ENCODE data around the gene FFAR3. TPM values are rescaled to one million over a fixed set of nuclear protein-coding genes. Genes with fewer than 3 reads are reported as not detected.
"Not testable (repeated sequence)": the region's sequence is repeated elsewhere in the genome, so short reads cannot be mapped to it uniquely, and the experiment has no call there.

Gene FFAR3
- total RNA-seq, 5 donors from 2014 or later (not counting 1 experiment from before 2014, with no cell fraction given) = 0.47 TPM; not detected in 4

GRCh38 chr19:35352448-35353304 lies 5.6 kb upstream of the FFAR3 start:
- ATAC-seq (replicated peaks in 1 of 4) = peak; percentile 79 to 86 (median 81)
- H3K9me3 ChIP-seq = no peaks in the 10 kb centered on the region
- Mint-ChIP-seq H3K36me3 (no peaks in the 10 kb centered on the region), H3K27me3 (peaks cover 0 to 9% of the 10 kb centered on the region in 2 donors), H3K4me1 (peaks cover 11 to 20% (median 13%) of the 10 kb centered on the region in 3 donors), H3K4me3 (no peak overlapping the region), H3K9me3 (no peaks in the 10 kb centered on the region), H3K27ac (no peak overlapping the region)
- POLR2A ChIA-PET = no interaction called here
- H3K4me1 ChIP-seq (ENCODE audit: control insufficient read depth in 1 of 2, extremely low read depth in 1 of 2, insufficient read depth in 2 of 2, low read length in 2 of 2) = peaks cover 1 to 15% of the 10 kb centered on the region in 2 experiments
- peaks cover 0 to 15% of the 10 kb centered on the region in 2 experiments for H3K27me3 ChIP-seq (replicated peaks in 1 of 2; ENCODE audit: control insufficient read depth in 2 of 2, extremely low read depth in 1 of 2, insufficient read depth in 2 of 2, low read length in 1 of 2)
- CTCF ChIA-PET = interaction anchor here (0.7 to 2.6 kb wide), 10 partner anchors 20 to 143 kb away, joined by 3 to 21 read pairs (median 6); no protein-coding TSS in a partner anchor
- no peak overlapping the region for H3K4me3 ChIP-seq (ENCODE audit: control insufficient read depth in 1 of 2, extremely low read depth in 1 of 2, low read length in 1 of 2)
- DNase-seq = peak; percentile 34 to 87 (median 56)
- H3K27ac ChIP-seq (ENCODE audit: low read length) = no peak overlapping the region
- H3K36me3 ChIP-seq (ENCODE audit: control insufficient read depth in 2 of 2, extremely low read depth in 1 of 2, insufficient read depth in 1 of 2, low read length in 1 of 2) = no peaks in the 10 kb centered on the region
- WGBS (ENCODE audit: insufficient coverage) = 43% methylated on average over 20 of the region's 32 CpGs

- ATAC-seq (replicated peaks in 1 of 4) (no peak), DNase-seq (peak in 5 of 35 experiments; percentile 15 to 39 (median 22))
- ChIA-PET POLR2A (no interaction called here), CTCF (interaction anchor here (0.5 to 2.6 kb wide), 12 partner anchors 110 to 1281 kb away, joined by 3 to 21 read pairs (median 5); no protein-coding TSS in a partner anchor)
- H3K4me3 ChIP-seq (ENCODE audit: control insufficient read depth in 1 of 2, extremely low read depth in 1 of 2, low read length in 1 of 2) = no peak overlapping the region
- no peaks in the 10 kb centered on the region for H3K9me3 Mint-ChIP-seq
- peaks cover 14 to 21% (median 15%) of the 10 kb centered on the region in 3 donors for H3K4me1 Mint-ChIP-seq
- H3K36me3 Mint-ChIP-seq = no peaks in the 10 kb centered on the region
- no peak overlapping the region for H3K27ac Mint-ChIP-seq
- H3K9me3 ChIP-seq = no peaks in the 10 kb centered on the region
- H3K4me1 ChIP-seq (ENCODE audit: control insufficient read depth in 1 of 2, extremely low read depth in 1 of 2, insufficient read depth in 2 of 2, low read length in 2 of 2) = peaks cover 0 to 13% of the 10 kb centered on the region in 2 experiments
- no CpG with 5 or more reads among the region's 9 CpGs for WGBS (ENCODE audit: insufficient coverage)
- no peaks in the 10 kb centered on the region for H3K36me3 ChIP-seq (ENCODE audit: control insufficient read depth in 2 of 2, extremely low read depth in 1 of 2, insufficient read depth in 1 of 2, low read length in 1 of 2)
- H3K27me3 Mint-ChIP-seq = peaks cover 0 to 9% of the 10 kb centered on the region in 2 donors
- H3K4me3 Mint-ChIP-seq = no peak overlapping the region
- H3K27me3 ChIP-seq (replicated peaks in 1 of 2; ENCODE audit: control insufficient read depth in 2 of 2, extremely low read depth in 1 of 2, insufficient read depth in 2 of 2, low read length in 1 of 2) = peaks cover 0 to 18% of the 10 kb centered on the region in 2 experiments
- no peak overlapping the region for H3K27ac ChIP-seq (ENCODE audit: low read length)
Observed at GRCh38 chr19:35353635-35354034, 4.6 kb upstream of the FFAR3 start.

GRCh38 chr19:35354898-35355297 lies 3.4 kb upstream of the FFAR3 start:
- peaks cover 0 to 8% of the 10 kb centered on the region in 2 experiments for H3K27me3 ChIP-seq (replicated peaks in 1 of 2; ENCODE audit: control insufficient read depth in 2 of 2, extremely low read depth in 1 of 2, insufficient read depth in 2 of 2, low read length in 1 of 2)
- DNase-seq (no peak), ATAC-seq (replicated peaks in 1 of 4) (no peak)
- no peaks in the 10 kb centered on the region for H3K36me3 ChIP-seq (ENCODE audit: control insufficient read depth in 2 of 2, extremely low read depth in 1 of 2, insufficient read depth in 1 of 2, low read length in 1 of 2)
- Mint-ChIP-seq H3K4me1 (peaks cover 14 to 15% (median 14%) of the 10 kb centered on the region in 3 donors), H3K27me3 (peaks cover 0 to 7% of the 10 kb centered on the region in 2 donors), H3K4me3 (no peak overlapping the region), H3K9me3 (no peaks in the 10 kb centered on the region), H3K27ac (no peak overlapping the region), H3K36me3 (no peaks in the 10 kb centered on the region)
- H3K9me3 ChIP-seq = no peaks in the 10 kb centered on the region
- ChIA-PET CTCF (interaction anchor here in 1 of 2 donors (0.6 to 2.6 kb wide), 2 partner anchors 9 to 114 kb away, joined by 4 to 21 read pairs; no protein-coding TSS in a partner anchor), POLR2A (no interaction called here)
- WGBS (ENCODE audit: insufficient coverage) = 68% methylated on average over 6 of the region's 8 CpGs
- no peak overlapping the region for H3K4me3 ChIP-seq (ENCODE audit: control insufficient read depth in 1 of 2, extremely low read depth in 1 of 2, low read length in 1 of 2)
- peaks cover 0 to 13% of the 10 kb centered on the region in 2 experiments for H3K4me1 ChIP-seq (ENCODE audit: control insufficient read depth in 1 of 2, extremely low read depth in 1 of 2, insufficient read depth in 2 of 2, low read length in 2 of 2)
- H3K27ac ChIP-seq (ENCODE audit: low read length) = no peak overlapping the region

GRCh38 chr19:35355791-35356460 lies 2.3 kb upstream of the FFAR3 start:
- no peak overlapping the region for H3K4me3 ChIP-seq (ENCODE audit: control insufficient read depth in 1 of 2, extremely low read depth in 1 of 2, low read length in 1 of 2)
- Mint-ChIP-seq H3K9me3 (no peaks in the 10 kb centered on the region), H3K4me1 (peaks cover 14 to 15% (median 14%) of the 10 kb centered on the region in 3 donors), H3K36me3 (no peaks in the 10 kb centered on the region), H3K27me3 (peaks cover 0 to 8% of the 10 kb centered on the region in 2 donors), H3K27ac (no peak overlapping the region), H3K4me3 (no peak overlapping the region)
- peaks cover 0 to 13% of the 10 kb centered on the region in 2 experiments for H3K4me1 ChIP-seq (ENCODE audit: control insufficient read depth in 1 of 2, extremely low read depth in 1 of 2, insufficient read depth in 2 of 2, low read length in 2 of 2)
- no peak for ATAC-seq (replicated peaks in 1 of 4)
- WGBS (ENCODE audit: insufficient coverage) = 83% methylated on average over 3 of the region's 6 CpGs
- no peaks in the 10 kb centered on the region for H3K36me3 ChIP-seq (ENCODE audit: control insufficient read depth in 2 of 2, extremely low read depth in 1 of 2, insufficient read depth in 1 of 2, low read length in 1 of 2)
- no peak for DNase-seq
- H3K27ac ChIP-seq (ENCODE audit: low read length) = no peak overlapping the region
- ChIA-PET CTCF (interaction anchor here in 1 of 2 donors (0.6 to 0.7 kb wide), 2 partner anchors 23 to 41 kb away, joined by 3 to 4 read pairs; no protein-coding TSS in a partner anchor), POLR2A (no interaction called here)
- peaks cover 0 to 7% of the 10 kb centered on the region in 2 experiments for H3K27me3 ChIP-seq (replicated peaks in 1 of 2; ENCODE audit: control insufficient read depth in 2 of 2, extremely low read depth in 1 of 2, insufficient read depth in 2 of 2, low read length in 1 of 2)
- no peaks in the 10 kb centered on the region for H3K9me3 ChIP-seq

GRCh38 chr19:35358834-35359233 lies 574 bp downstream of the FFAR3 start:
- POLR2A ChIA-PET; CTCF ChIA-PET; H3K9me3 Mint-ChIP-seq; ATAC-seq (replicated peaks in 1 of 4); H3K27ac ChIP-seq (ENCODE audit: low read length); H3K4me1 ChIP-seq (ENCODE audit: control insufficient read depth in 1 of 2, extremely low read depth in 1 of 2, insufficient read depth in 2 of 2, low read length in 2 of 2); DNase-seq; H3K36me3 ChIP-seq (ENCODE audit: control insufficient read depth in 2 of 2, extremely low read depth in 1 of 2, insufficient read depth in 1 of 2, low read length in 1 of 2); H3K4me1 Mint-ChIP-seq; H3K4me3 Mint-ChIP-seq; H3K4me3 ChIP-seq (ENCODE audit: control insufficient read depth in 1 of 2, extremely low read depth in 1 of 2, low read length in 1 of 2); H3K36me3 Mint-ChIP-seq; H3K9me3 ChIP-seq; H3K27ac Mint-ChIP-seq: not testable (repeated sequence)
- WGBS (ENCODE audit: insufficient coverage) = no CpG with 5 or more reads among the region's 16 CpGs
- H3K27me3 Mint-ChIP-seq = peaks cover 3 to 18% of the 10 kb centered on the region in 2 donors
- peaks cover 0 to 31% of the 10 kb centered on the region in 2 experiments for H3K27me3 ChIP-seq (replicated peaks in 1 of 2; ENCODE audit: control insufficient read depth in 2 of 2, extremely low read depth in 1 of 2, insufficient read depth in 2 of 2, low read length in 1 of 2)

- not testable (repeated sequence) for ATAC-seq (replicated peaks in 1 of 4)
- peaks cover 3 to 18% of the 10 kb centered on the region in 2 donors for H3K27me3 Mint-ChIP-seq
- 93% methylated on average over 7 of the region's 21 CpGs for WGBS (ENCODE audit: insufficient coverage)
Observed at GRCh38 chr19:35359395-35359794, 1.1 kb downstream of the FFAR3 start.

More at GRCh38 chr19:35359395-35359794, 1.1 kb downstream of the FFAR3 start:
- DNase-seq; H3K4me3 Mint-ChIP-seq; POLR2A ChIA-PET; H3K4me3 ChIP-seq (ENCODE audit: control insufficient read depth in 1 of 2, extremely low read depth in 1 of 2, low read length in 1 of 2); H3K9me3 ChIP-seq; H3K9me3 Mint-ChIP-seq; H3K4me1 ChIP-seq (ENCODE audit: control insufficient read depth in 1 of 2, extremely low read depth in 1 of 2, insufficient read depth in 2 of 2, low read length in 2 of 2); CTCF ChIA-PET; H3K36me3 Mint-ChIP-seq; H3K27ac Mint-ChIP-seq; H3K4me1 Mint-ChIP-seq; H3K36me3 ChIP-seq (ENCODE audit: control insufficient read depth in 2 of 2, extremely low read depth in 1 of 2, insufficient read depth in 1 of 2, low read length in 1 of 2); H3K27ac ChIP-seq (ENCODE audit: low read length): not testable (repeated sequence)
- peaks cover 0 to 32% of the 10 kb centered on the region in 2 experiments for H3K27me3 ChIP-seq (replicated peaks in 1 of 2; ENCODE audit: control insufficient read depth in 2 of 2, extremely low read depth in 1 of 2, insufficient read depth in 2 of 2, low read length in 1 of 2)
